ENCODE measurements around the gene SGSH.
"Not testable (repeated sequence)": the region's sequence is repeated elsewhere in the genome, so short reads cannot be mapped to it uniquely, and the experiment has no call there.

The SGSH gene

DNA sequence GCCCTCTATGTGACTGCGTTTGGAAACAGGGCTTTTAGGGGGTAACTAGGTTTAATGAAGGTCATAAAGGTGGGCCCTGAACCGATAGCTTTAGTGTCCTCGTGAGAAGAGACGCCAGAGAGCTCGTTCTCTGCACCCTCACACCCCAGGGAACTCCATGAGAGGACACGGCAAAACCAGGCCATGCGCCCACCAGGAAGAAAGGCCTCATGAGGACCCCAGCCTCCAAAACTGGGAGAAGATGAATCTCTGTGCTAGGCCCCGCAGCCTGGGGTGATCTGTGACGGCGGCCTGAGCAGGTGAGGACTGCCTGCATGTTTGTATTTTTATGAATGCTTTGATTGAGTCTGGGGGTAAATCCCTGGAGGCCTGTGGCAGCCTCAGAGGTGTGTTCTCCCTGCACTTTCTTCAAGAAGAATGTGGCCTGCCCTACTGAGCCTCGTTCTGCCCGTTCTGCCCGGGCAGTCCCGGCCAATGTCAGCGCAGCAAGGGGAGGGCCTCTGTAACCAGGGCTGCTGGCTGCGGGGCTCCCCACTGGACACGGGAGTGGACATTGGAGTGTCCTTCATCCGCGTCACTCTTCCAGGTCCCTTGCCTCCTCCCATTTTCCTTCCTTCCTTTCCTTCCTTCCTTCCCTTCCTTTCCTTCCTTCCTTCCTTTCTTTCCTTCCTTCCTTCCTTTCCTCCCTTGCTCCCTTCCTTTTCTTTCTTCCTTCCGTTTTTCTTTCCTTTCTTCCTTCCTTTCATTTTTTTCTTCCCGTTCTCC is 33.7 kb upstream of the SGSH start:
- DNase-seq (ENCODE audit: low read depth), result no peak

DNA sequence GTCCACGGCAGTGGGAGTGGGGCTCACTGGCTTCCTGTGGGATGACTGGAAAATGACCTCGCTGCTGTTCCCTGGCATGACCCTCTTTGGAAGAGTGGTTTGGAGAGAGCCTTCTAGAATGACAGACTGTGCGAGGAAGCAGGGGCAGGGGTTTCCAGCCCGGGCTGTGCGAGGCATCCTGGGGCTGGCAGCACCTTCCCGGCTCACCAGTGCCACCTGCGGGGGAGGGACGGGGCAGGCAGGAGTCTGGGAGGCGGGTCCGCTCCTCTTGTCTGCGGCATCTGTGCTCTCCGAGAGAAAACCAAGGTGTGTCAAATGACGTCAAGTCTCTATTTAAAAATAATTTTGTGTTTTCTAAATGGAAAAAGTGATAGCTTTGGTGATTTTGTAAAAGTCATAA is 32.7 kb upstream of the SGSH start:
- DNase-seq (ENCODE audit: low read depth), result no peak

DNA sequence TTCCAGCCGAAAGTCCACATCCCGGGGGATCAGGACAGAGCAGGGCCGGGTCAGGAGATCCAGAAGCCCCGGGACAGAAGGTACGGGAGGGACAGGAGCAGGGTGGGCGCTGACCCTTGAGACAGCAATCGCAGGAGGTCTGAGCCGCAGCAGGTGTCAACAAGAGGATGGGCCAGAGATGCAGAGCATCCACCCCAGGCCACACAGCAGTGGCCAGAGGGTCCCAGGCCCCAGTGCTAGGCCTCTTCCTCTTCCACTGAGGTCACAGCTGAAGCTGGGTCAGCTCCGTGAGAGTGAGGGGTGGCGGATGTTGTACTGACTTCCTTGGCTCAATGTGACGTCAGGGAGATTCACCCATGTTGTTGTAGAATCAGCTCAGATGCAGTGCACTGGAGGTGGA is 31.8 kb upstream of the SGSH start:
- DNase-seq (ENCODE audit: low read depth), result no peak

DNA sequence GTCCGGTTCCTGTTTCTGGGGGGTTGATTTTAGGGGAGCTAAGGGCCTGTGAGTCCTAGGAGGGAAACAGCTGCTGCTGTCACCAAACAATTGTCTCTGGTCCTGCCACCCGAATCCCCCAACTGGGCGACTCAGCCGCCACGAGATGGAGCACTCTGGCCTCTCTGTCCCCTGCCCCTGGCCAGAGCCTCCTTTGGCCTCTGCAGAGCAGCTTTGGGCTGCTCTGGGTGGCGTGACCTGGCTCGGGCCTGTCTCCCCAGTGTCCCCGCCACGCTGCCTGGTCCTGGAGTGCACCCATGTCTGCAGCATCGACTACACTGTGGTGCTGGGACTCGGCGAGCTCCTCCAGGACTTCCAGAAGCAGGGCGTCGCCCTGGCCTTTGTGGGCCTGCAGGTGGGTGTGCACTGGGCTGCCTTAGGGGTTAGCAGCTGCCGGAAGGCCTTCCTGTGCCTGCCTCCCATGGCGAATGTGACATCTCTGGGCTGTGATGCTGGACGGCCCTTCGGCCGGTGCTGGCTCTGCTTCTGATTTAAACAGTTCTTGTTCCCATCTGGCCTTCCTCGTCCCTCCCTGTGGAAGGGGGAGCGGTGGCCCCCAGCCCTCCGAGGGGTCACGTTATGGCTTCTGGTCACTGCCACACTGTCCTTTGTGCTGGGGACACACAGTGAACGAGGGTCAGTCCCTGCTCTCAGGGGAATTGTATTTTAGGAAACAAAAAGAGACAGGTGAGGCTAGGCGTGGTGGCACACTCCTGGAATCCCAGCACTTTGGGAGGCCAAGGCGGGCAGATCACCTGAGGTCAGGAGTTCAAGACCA is 29.0 kb upstream of the SGSH start:
- DNase-seq (ENCODE audit: low read depth), result no peak

DNA sequence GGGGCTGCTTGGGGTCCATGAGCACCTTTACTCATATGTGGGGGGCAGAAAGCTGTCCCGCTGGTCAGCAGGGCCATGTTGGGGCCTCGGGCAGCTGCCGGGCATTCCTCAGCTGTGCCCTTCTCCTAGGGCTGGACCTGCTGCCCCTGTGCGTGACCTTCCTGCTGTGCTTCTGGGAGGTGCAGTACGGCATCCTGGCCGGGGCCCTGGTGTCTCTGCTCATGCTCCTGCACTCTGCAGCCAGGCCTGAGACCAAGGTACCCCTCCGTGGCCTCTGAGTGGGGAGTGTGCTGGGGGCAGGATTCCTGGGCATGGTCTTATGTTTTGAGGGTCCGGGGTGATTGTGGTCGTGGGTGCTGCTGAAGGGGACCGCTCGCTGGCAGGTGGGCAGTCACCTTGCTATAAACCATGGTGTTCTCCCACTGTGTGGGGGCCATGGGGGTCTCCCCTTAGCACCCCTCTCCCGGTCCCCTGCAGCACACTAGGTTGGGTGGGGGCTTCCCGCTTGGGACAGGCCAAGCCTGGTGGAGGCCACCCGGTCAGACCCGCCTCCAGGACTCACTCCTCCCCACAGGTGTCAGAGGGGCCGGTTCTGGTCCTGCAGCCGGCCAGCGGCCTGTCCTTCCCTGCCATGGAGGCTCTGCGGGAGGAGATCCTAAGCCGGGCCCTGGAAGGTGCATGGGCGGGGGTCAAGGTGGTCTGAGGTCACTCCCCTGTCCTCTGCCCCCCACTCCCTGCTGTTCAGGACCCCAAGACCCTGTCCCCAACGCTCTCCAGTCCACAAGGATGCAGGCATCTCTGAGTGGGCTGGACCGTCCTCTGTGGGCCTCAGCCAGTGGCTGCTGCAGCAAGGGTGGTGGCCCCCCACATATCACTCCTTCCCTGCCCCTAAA is 28.1 kb upstream of the SGSH start:
- DNase-seq (ENCODE audit: low read depth), result no peak

DNA sequence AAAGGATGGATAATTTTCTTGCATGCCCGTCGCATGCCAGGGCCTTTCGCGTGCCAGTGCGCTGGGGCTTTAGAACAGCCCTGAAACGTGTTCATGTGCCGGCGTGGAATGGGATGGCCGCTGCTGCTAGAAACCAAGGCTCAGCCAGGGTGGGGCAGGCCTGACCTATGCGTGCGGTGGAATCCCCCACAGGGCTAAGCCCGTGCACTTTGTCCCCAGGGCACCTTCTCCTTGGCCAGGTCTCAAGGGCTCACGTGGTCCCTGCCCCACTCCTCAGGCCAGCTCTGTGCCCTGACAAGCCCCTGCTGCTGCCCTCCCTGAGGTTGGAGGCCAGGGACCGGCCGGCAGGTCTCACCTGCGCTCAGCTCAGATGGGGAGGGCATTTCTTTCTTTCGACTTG is 27.4 kb upstream of the SGSH start:
- DNase-seq (ENCODE audit: low read depth), result no peak

DNA sequence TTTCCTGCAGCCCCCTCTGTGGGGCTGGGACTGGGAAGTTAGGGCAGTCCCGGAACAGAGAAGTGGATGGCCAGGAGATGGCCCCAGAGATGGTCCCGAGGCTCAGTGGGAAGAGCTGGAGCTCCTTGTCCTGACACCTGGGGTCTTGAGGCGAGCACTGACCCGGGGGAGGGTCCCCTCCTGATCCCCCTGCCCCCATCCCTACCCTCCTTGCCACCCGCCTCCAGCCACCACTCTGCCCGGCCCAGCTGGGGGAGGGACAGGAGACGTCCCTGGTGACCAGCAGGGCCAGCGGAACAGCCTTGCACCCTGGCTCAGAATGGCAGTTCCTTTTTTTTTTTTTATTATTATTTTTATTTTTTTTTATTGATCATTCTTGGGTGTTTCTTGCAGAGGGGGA is 26.6 kb upstream of the SGSH start:
- DNase-seq (ENCODE audit: low read depth), result no peak

DNA sequence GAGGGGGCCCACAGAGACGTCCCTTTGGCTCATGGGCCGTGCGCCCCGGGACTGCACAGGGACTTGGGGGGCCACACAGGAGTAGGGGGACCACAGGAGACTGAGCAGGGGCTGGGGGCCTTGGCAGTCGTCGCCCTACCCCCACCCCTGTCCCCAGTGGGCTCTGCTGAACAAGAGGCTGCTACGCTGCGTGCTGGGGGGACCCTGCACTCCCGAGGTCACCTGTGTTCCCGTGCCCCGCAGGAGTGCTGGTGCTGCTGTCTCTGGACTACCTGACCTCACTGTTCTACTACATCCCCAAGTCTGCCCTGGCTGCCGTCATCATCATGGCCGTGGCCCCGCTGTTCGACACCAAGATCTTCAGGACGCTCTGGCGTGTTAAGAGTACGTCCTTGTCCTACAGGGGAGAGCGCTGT is 26.1 kb upstream of the SGSH start:
- DNase-seq (ENCODE audit: low read depth), result no peak

DNA sequence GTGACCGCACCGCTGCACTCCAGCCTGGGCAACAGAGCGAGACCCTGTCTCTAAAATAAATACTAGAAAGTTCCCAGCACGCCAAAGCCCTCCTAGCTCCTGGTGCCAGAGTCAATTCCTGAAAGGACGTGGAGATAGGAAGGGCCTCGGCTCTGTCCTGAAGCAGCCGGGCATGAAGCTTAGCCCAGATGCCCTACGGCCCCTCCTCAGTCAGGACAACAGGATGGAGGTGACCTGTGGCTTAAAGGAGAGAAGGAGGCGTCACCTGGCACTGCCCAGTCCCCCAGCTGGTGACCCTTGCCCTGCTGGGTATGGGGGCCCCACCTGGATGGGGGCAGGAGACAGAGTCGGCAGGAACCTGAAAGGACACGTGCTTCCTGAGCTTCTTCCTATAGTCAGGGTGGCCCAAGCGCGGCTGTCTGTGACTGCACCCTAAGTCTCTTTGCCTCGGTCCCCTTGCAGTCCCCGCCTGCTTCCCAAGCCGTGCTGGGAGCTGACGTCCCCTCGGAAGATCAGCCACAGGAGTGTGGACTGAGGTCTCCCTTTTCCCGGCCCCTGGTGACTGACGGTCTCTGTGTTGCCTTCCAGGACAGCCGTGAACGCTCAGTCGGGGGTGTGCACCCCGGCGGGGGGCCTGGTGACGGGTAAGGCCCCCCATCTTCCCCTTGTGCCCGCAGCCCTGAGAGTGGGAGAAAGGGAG is 25.6 kb upstream of the SGSH start:
- no peak for DNase-seq (ENCODE audit: low read depth)

DNA sequence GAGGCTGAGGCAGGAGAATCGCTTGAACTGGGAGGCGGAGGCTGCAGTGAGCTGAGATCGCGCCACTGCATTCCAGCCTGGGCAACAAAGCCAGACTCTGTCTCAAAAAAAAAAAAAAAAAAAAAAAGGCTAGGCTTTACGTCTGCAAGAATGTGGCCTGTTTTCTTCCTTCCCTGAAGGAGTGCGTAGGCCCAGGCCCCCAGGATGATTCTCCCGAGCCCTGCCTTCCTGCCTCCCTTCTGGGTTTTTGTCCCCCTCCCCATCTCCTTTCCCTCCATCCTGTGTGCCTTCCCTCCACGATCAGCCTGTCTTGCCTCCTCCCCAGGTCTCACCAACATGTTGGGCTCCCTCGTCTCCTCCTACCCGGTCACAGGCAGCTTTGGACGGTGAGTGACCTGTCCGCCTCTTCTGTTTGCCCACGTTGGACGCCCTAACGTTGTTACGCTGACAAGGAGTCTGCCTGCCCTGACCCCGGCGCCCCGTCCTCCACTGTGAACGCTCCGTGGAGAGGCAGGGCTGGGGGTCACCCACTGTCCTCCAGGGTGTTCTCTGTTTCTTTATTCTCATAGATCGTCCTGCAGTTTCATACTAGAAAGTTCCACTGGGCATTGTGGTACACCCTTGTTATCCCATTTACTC is 24.9 kb upstream of the SGSH start:
- no peak for DNase-seq (ENCODE audit: low read depth)

DNA sequence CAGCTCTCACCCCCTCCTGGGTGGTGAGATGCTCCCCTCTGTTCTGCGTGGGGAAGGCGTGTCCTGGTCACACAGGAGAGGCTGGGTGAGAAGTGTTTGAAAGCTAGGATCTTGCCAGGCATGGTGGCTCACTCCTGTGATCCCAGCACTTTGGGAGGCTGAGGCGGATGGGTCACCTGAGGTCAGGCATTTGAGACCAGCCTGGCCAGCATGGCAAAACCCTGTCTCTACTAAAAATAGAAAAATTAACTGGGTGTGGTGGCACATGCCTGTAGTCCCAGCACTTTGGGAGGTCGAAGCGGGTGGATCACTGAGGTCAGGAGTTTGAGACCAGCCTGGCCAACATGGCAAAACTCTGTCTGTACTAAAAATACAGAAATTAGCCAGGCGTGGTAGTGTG is 24.3 kb upstream of the SGSH start:
- DNase-seq (ENCODE audit: low read depth), result not testable (repeated sequence)

DNA sequence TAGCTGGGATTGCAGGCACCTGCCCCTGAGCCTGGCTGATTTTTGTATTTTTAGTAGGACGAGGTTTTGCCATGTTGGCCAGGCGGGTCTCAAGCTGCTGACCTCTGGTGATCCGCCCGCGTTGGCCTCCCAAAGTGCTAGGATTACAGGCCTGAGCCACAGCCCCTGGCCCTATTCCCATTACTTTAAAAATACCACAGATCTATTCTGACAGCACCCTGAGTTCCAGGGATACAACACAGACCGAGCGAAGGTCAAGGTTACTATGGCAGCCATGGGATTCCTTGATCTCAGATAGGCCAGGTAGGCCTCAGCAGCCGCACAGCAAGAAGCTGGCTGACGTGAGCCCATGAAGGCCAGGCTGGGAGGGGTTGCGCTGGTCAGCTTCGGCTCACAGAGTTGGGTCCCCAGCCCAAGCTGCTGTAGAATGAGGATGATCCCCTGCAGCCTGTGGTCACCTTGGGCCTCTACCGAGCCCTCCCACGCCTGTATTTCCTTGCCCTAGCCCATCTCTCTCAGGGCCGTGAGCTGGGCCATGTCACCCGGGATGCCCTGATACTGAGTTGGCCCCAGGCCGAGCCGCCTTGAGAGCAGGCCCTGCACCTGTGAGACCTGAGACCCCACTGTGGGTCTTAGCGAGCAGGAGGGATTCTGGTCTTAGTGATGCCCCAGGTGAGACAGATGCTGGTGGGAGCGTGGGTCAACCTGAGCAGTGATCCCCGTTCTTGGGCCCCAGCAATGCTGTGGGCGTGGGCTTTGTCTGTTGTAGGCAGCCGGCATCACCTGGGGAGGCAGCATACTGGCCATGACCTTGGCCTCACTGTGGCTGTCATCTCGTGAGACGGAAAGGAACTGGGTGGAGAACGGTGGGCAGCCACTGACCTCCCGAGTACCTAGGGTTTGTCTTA is 23.6 kb upstream of the SGSH start:
- DNase-seq (ENCODE audit: low read depth), result no peak

DNA sequence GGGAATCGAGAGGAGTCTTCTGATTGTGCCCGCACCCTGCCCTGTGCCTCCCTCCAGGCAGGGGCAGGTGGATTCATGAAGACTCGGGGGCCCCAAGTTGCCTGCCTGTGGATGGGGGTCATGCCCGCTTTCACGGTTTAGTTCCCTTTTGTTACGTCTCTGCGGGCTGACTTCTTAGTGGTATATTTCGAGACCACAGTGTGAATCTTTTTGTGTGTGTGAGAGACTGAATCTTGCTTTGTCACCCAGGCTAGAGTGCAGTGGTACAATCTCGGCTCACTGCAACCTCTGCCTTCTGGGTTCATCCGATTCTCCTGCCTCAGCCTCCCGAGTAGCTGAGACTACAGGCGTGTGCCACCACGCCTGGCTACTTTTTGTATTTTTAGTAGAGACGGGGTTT is 22.4 kb upstream of the SGSH start:
- DNase-seq (ENCODE audit: low read depth), result no peak

DNA sequence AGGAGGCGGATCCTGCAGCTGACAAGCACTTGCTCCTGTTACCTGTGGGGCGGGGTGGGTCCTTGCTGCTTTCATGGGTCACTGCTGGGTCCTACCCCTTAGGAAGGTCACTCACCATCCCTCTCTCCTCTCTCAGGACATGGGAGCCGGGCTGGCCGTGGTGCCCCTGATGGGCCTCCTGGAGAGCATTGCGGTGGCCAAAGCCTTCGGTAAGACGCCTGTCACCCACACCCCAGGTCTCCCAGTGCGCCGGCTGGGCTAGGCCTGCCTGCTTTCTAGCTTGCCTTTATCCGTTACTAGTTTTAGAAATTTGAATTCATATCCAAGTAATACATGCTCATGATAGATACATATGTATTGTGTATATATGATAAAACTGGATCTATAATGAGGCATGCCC is 17.3 kb upstream of the SGSH start:
- DNase-seq (ENCODE audit: low read depth), result no peak

DNA sequence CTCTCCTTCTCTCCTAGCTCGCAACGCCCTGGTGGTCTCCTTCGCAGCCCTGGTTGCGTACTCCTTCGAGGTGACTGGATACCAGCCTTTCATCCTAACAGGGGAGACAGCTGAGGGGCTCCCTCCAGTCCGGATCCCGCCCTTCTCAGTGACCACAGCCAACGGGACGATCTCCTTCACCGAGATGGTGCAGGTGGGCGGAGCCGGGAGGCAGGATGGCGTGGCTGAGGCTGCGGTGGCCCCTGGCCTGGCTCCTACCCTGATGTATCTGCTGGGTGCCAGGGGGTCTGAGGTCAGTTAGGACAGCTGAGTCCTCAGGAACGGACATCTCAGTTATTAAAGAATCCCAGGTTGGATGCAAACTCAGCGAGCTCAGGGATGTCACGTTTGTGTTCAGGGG is 16.8 kb upstream of the SGSH start:
- no peak for DNase-seq (ENCODE audit: low read depth)

DNA sequence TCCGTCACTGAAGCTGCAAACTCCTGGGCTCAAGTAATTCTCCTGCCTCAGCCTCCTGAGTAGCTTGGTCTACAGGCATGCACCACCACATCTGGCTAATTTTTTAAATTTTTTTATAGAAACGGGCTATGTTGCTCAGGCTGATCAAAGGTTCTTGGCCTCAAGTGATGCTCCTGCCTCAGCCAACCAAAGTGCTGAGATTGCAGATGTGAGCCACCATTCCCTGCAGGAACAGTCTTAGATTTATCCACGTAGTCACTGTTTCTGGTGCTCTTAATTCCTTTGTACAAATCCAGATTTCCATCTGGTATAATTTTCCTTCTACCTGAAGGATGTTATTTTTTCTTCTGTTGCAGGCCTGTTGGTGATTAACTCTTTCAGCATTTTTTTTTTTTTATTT is 13.1 kb upstream of the SGSH start:
- DNase-seq (ENCODE audit: low read depth), result no peak

DNA sequence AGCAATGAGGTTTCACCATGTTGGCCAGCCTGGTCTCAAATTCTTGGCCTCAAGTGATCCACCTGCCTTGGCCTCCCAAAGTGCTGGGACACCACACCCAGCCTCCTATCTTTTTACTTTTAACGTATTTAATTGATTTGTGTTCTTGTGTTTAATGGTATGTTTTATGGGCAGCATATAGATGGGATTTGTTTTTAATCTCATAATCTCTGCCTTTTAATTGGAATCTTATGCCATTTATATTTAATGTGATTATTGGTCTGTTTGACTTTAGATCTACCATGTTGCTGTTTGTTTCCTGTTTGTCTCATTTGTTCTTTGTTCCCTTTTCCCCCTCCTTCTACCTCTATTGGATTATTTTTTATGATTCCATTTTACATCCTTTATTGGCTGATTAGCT is 12.3 kb upstream of the SGSH start:
- DNase-seq (ENCODE audit: low read depth), result no peak

DNA sequence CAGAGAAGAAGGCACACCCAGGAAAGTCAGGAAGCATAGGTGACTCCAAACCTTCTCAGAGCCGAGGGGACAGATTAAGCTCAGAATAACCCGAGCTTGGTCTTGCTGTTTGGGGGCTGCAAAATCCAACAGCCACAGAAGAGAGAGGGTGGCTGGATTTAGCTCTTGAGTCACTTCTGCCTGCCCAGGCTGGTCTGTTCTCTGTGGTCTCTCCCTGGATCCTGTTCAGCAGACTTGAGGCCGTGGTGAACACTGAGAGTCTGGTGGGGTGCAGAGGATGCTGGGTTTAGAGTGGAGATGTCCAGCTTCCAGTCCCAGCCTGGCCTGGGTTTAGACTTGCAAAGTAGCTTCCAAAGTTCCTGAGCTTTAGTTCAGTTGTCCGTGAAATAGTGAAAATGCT is 8.9 kb upstream of the SGSH start:
- DNase-seq (ENCODE audit: low read depth), result no peak

DNA sequence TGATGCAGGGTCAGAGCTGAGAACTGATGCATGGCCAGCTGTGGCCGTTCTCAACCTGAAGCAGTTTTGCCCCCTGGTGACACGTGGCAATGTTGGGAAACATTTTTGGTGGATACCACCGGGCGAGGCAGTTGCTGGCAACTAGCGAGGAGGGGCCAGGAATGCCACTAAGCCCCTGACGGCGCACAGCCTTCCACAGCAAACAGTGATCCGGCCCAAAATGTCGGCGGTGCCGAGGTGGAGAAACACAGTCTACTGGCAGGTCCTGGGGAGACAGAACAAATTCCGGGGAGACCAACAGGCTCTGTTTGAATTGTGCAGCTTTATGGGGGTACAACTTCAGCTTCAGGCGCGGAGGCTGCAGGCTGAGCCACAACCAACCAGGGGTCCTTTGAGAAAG is 8.3 kb upstream of the SGSH start:
- DNase-seq (ENCODE audit: low read depth), result no peak

DNA sequence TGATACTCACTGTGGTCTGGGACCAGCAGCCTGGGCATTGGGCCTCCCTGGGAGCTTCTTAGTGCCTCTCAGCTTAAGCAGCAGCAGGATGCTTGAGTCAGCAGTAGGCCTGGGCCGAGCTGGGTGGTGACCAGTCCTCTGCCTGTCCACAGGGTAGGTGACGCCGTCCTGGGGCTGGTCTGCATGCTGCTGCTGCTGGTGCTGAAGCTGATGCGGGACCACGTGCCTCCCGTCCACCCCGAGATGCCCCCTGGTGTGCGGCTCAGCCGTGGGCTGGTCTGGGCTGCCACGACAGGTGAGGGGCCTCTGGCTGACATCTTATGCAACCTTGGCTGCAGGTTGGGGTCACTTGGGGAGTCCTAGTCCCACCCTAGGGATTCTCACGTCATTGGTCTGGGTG is 7.5 kb upstream of the SGSH start:
- no peak for DNase-seq (ENCODE audit: low read depth)

DNA sequence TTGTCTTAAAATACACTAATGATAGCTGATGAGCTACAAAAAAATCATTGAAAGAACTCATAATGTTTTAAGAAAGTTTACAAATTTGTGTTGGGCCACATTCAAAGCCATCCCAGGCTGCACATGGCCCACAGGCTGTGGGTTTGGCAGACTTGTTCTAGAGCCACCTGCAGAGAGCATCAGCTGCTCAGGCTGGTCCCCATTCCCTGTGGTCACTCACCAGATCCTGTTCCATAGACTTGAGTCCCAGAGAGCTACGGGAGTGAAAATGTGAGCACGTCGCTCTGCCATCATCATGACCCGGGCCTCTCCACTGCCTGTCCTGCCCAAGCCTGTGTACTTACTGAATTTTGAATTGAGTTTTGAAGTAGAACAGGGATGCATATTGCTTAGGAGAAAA is 7.0 kb upstream of the SGSH start:
- no peak for DNase-seq (ENCODE audit: low read depth)
